ENCODE measurements around the gene RNF208. TPM values are rescaled to one million over a fixed set of nuclear protein-coding genes. Genes with fewer than 3 reads are reported as not detected.

RNF208 gene
- polyA plus RNA-seq, 1 of the 3 experiments (the other 2 are of a cell fraction) = 2.7 TPM

- TF ChIP-seq PBX3 (IDR thresholded peaks at IDR 0.05) = no peak
Measured at GRCh38 chr9:137233143-137233980, 11.3 kb upstream of the RNF208 start (continued).

- peaks cover 3% of the 10 kb centered on the region for H3F3A ChIP-seq (replicated peaks; ENCODE audit: insufficient read depth)
- H3K9me2 ChIP-seq = no peaks in the 10 kb centered on the region
- 84% methylated on average over 15 of the region's 24 CpGs for WGBS (ENCODE audit: low lambda C conversion rate)
- no peaks in the 10 kb centered on the region for H3K9me3 ChIP-seq
- no peak overlapping the region for H2AFZ ChIP-seq (ENCODE audit: low read depth)
- H3K4me1 ChIP-seq (ENCODE audit: control insufficient read depth in 1 of 2, insufficient read depth in 2 of 2, low read depth in 1 of 2, low read length in 1 of 2) = peaks cover 0 to 29% of the 10 kb centered on the region in 2 experiments; a peak in 1 of 4 replicates
- TF ChIP-seq CHD2 (IDR thresholded peaks at IDR 0.05; ENCODE audit: low read length, partially characterized antibody) (no peak), MXI1 (IDR thresholded peaks at IDR 0.05; ENCODE audit: low read depth, low read length) (no peak), TAF1 (IDR thresholded peaks at IDR 0.05; ENCODE audit: borderline replicate concordance, low read depth, low read length) (no peak), SIN3A (IDR thresholded peaks at IDR 0.05; ENCODE audit: borderline replicate concordance, low read depth, low read length) (no peak), RCOR1 (IDR thresholded peaks at IDR 0.05; ENCODE audit: low read length) (no peak), POLR2AphosphoS5 (IDR thresholded peaks at IDR 0.05; ENCODE audit: low read depth, low read length) (no peak), MEF2A (IDR thresholded peaks at IDR 0.05; ENCODE audit: borderline replicate concordance, low read depth) (no peak), RXRA (IDR thresholded peaks at IDR 0.05; ENCODE audit: borderline replicate concordance, low read depth) (no peak), NRF1 (IDR thresholded peaks at IDR 0.05; ENCODE audit: low read depth, low read length) (no peak), IRF3 (IDR thresholded peaks at IDR 0.05; ENCODE audit: low read depth, low read length) (no peak), RAD21 (IDR thresholded peaks at IDR 0.05; ENCODE audit: low read length) (no peak), RFX5 (IDR thresholded peaks at IDR 0.05; ENCODE audit: low read length) (no peak), EP300 (IDR thresholded peaks at IDR 0.05; ENCODE audit: borderline replicate concordance in 1 of 2, low read depth in 1 of 2, low read length in 1 of 2) (no peak), JUND (IDR thresholded peaks at IDR 0.05) (no peak), PBX3 (IDR thresholded peaks at IDR 0.05) (no peak; the same call in 1 of the 2 replicates), GATA2 (CRISPR knock-in tag; IDR thresholded peaks at IDR 0.05) (no peak), USF1 (IDR thresholded peaks at IDR 0.05; ENCODE audit: borderline replicate concordance, low read depth) (no peak), FOXM1 (IDR thresholded peaks at IDR 0.05; ENCODE audit: low read depth) (no peak), FOSL2 (IDR thresholded peaks at IDR 0.05; ENCODE audit: borderline replicate concordance, low read depth) (no peak), YY1 (IDR thresholded peaks at IDR 0.05; ENCODE audit: low read depth) (no peak)
- no peak overlapping the region for H3K27ac ChIP-seq (ENCODE audit: low read depth in 2 of 2, low read length in 1 of 2)
- no peak for DNase-seq
- ChIA-PET CTCF (no interaction called here), POLR2A (no interaction called here)
- no peaks in the 10 kb centered on the region for H3K27me3 ChIP-seq (ENCODE audit: insufficient read depth)
- no peaks in the 10 kb centered on the region for H4K20me1 ChIP-seq (ENCODE audit: insufficient read depth)
- no peaks in the 10 kb centered on the region for H3K36me3 ChIP-seq (replicated peaks in 1 of 2; ENCODE audit: control insufficient read depth in 1 of 2, insufficient read depth in 2 of 2, low read length in 1 of 2)
- no peak overlapping the region for H3K9ac ChIP-seq
- peaks cover 4% of the 10 kb centered on the region; the same call in 1 of the 2 replicates for H3K79me2 ChIP-seq (ENCODE audit: insufficient read depth)
- H3K4me3 ChIP-seq (ENCODE audit: low read depth in 2 of 2, low read length in 1 of 2) = no peak overlapping the region
- no peak overlapping the region for H3K4me2 ChIP-seq
Measured at GRCh38 chr9:137232510-137232909, 10.5 kb upstream of the RNF208 start.

Data from SK-N-SH (cell line).